Psoas muscle (tissue), 8 donors: ENCODE results near the gene DIP2B. TPM values are rescaled to one million over a fixed set of nuclear protein-coding genes. Genes with fewer than 3 reads are reported as not detected.

Source experiments
- ATAC-seq, 4 donors: fragments of 200-7000 bp; cut with Tn5 transposase; one replicate each; pipeline ENCODE4 v1.9.1; 2020; ENCODE audit warnings: moderate library complexity in 3 of 4, mild to moderate bottlenecking in 2 of 4
- DNase-seq, 2 donors: peaks; one replicate each; pipeline ENCODE4 v3.0.0-alpha.2; 2020
- H3K27ac ChIP-seq: fragments of 200-600 bp; one replicate; pipeline ENCODE4 v1.8.0; 2022
- H3K27me3 ChIP-seq, 3 donors: fragments of 200-600 bp in 1 of 3; one replicate each; pipeline versions ENCODE4 v1.6.1 to v1.8.0; 2013 to 2022; ENCODE audit warnings: low read length in 2 of 3, mild to moderate bottlenecking in 2 of 3, moderate library complexity in 1 of 3; ENCODE audit not compliant: insufficient read depth in 3 of 3
- H3K36me3 ChIP-seq, 2 donors: fragments of 200-600 bp in 1 of 2; one replicate each; pipeline versions ENCODE4 v1.6.1 to v1.8.0; 2013 to 2022; ENCODE audit warnings: low read depth in 1 of 2, mild to moderate bottlenecking in 1 of 2, moderate library complexity in 1 of 2; ENCODE audit not compliant: insufficient read depth in 1 of 2
- H3K4me1 ChIP-seq: fragments of 200-600 bp; one replicate; pipeline ENCODE4 v1.8.0; 2022
- H3K4me3 ChIP-seq: fragments of 200-600 bp; one replicate; pipeline ENCODE4 v1.8.0; 2022; ENCODE audit warnings: mild to moderate bottlenecking
- H3K9me3 ChIP-seq: fragments of 200-600 bp; one replicate; pipeline ENCODE4 v1.8.0; 2022
- CTCF ChIP-seq: fragments of 200-600 bp; IDR thresholded peaks from one replicate; pipeline ENCODE4 v1.8.0; 2022; ENCODE audit warnings: antibody characterized with exemption
- WGBS, 3 donors: extraction: QIAGEN DNeasy Blood & Tissue Kit; methylation state at CpG; one replicate each; pipeline versions ENCODE4 v1.1.6 to v1.1.7; 2013; 5-methylcytosine and 5-hydroxymethylcytosine counted together
- intact Hi-C, 2 donors: fragments of 100-400 bp; cut with DNase I; formaldehyde crosslinking; loops; one replicate each; pipeline versions ENCODE4 v1.11.0 to v1.14.2; 2022
- polyA plus RNA-seq, 3 donors: library from polyadenylated mRNA; stranded (reverse); fragments of 200-250 nt; gene quantifications; one replicate each; pipeline ENCODE4 v1.2.3, GENCODE V29; 2013
- total RNA-seq, 4 donors: library from RNA; stranded (reverse); fragmentation: NEBNext Ultra II Directional in 2 of 4; extraction: Animal tissue kit (Norgen Biotek cat#: 25700) in 2 of 4; gene quantifications; one replicate each; pipeline versions ENCODE4 v1.2.1 to v1.2.4, GENCODE V29; 2021 to 2023
- donor health status: healthy with polysubstance abuse.
- donor health status: DM: no; HTN: no; CAD: no; lungs with moderate emphysema.
- donor health status: Bipolar disorder and iron deficiency.
- donor health status: healthy.
- donor health status: DM: yes; HTN: yes; CAD: no.
- donor health status: DM: no; HTN: no; CAD: no.
- donor health status: DM: no; HTN: no; CAD: no.
- donor health status: DM: yes; HTN: yes; CAD: no.

The DIP2B gene
- total and polyA plus RNA-seq, 7 donors: 2.2 to 10.7 (median 8.6) TPM

- H3K4me1 ChIP-seq: peaks cover 18% of the 10 kb centered on the region
- H3K4me3 ChIP-seq: no peak overlapping the region
- peaks cover 0 to 30% of the 10 kb centered on the region in 2 donors for H3K36me3 ChIP-seq
- ATAC-seq (no peak), DNase-seq (no peak)
- WGBS, 3 donors: 53 to 65% (median 55%) methylated on average over 4 of the region's 4 CpGs
- no peaks in the 10 kb centered on the region for H3K27me3 ChIP-seq
- intact Hi-C loops: no loop called here
- TF ChIP-seq CTCF: no peak
- H3K27ac ChIP-seq: no peak overlapping the region
- H3K9me3 ChIP-seq: no peaks in the 10 kb centered on the region
These were observed 120.5 kb downstream of the DIP2B start for GRCh38 chr12:50625029-50625925.

- Histone ChIP-seq H3K9me3 (no peaks in the 10 kb centered on the region), H3K4me1 (peaks cover 11% of the 10 kb centered on the region), H3K27me3 (no peaks in the 10 kb centered on the region), H3K27ac (no peak overlapping the region), H3K4me3 (no peak overlapping the region), H3K36me3 (peaks cover 0 to 36% of the 10 kb centered on the region in 2 donors)
- WGBS, 3 donors: 78 to 84% (median 81%) methylated on average over 5 of the region's 5 CpGs
- no peak for TF ChIP-seq CTCF
- DNase-seq (no peak), ATAC-seq (no peak)
- intact Hi-C loops: no loop called here
These were observed 121.2 kb downstream of the DIP2B start for GRCh38 chr12:50626026-50626425.

GRCh38 chr12:50627491-50627890 is 122.7 kb downstream of the DIP2B start:
- Histone ChIP-seq H3K9me3 (no peaks in the 10 kb centered on the region), H3K4me3 (no peak overlapping the region), H3K36me3 (peaks cover 0 to 36% of the 10 kb centered on the region in 2 donors), H3K27me3 (no peaks in the 10 kb centered on the region), H3K4me1 (no peaks in the 10 kb centered on the region), H3K27ac (no peak overlapping the region)
- ATAC-seq: no peak
- no peak for TF ChIP-seq CTCF
- WGBS, 3 donors: 89 to 93% (median 90%) methylated on average over 2 of the region's 2 CpGs
- DNase-seq: no peak
- intact Hi-C loops: no loop called here

- Histone ChIP-seq H3K27ac (no peak overlapping the region), H3K36me3 (peaks cover 0 to 36% of the 10 kb centered on the region in 2 donors), H3K4me3 (no peak overlapping the region), H3K27me3 (no peaks in the 10 kb centered on the region), H3K4me1 (no peaks in the 10 kb centered on the region), H3K9me3 (no peaks in the 10 kb centered on the region)
- intact Hi-C loops: no loop called here
- DNase-seq (no peak), ATAC-seq (no peak)
- no peak for TF ChIP-seq CTCF
- 89 to 95% (median 91%) methylated on average over 6 of the region's 6 CpGs for WGBS, 3 donors
These were observed 123.6 kb downstream of the DIP2B start for GRCh38 chr12:50628394-50628793.
